HEK293T (cell line): ENCODE results near the gene HAS3.

ENCODE experiments used
- CTCF ChIA-PET: fragments of 350-600 bp; formaldehyde crosslinking; extraction: SDS; loops from one replicate; lab custom pipeline; 2021; ENCODE audit warnings: antibody characterized with exemption, inconsistent platforms; lab: Yijun Ruan, JAX
- POLR2A ChIA-PET: fragments of 350-600 bp; formaldehyde crosslinking; extraction: SDS; loops from one replicate; lab custom pipeline; 2020; ENCODE audit warnings: antibody characterized with exemption, inconsistent platforms; lab: Yijun Ruan, JAX
- DNase-seq: peaks from one replicate; pipeline ENCODE4 v3.0.0; 2012; ENCODE audit warnings: mixed read lengths; ENCODE audit errors: extremely low spot score
- ARNT ChIP-seq: fragments of 450-650 bp; IDR thresholded peaks from 2 replicates; pipeline ENCODE4 v1.6.1; 2017; ENCODE audit warnings: mild to moderate bottlenecking
- BHLHE40 ChIP-seq: fragments of 450-650 bp; IDR thresholded peaks from 2 replicates; pipeline ENCODE4 v1.6.1; 2016; ENCODE audit warnings: mild to moderate bottlenecking, moderate library complexity, borderline replicate concordance
- CTBP1 ChIP-seq: fragments of 450-650 bp; IDR thresholded peaks from 2 replicates; pipeline ENCODE4 v1.6.1; 2016; ENCODE audit warnings: borderline replicate concordance
- ELF4 ChIP-seq: fragments of 450-650 bp; IDR thresholded peaks from 2 replicates; pipeline ENCODE4 v1.6.1; 2017; ENCODE audit warnings: antibody characterized with exemption
- FOXA1 ChIP-seq: fragments of 450-650 bp; IDR thresholded peaks from 2 replicates; pipeline ENCODE4 v1.6.1; 2016; ENCODE audit warnings: mild to moderate bottlenecking
- FOXK2 ChIP-seq: fragments of 450-650 bp; IDR thresholded peaks from 2 replicates; pipeline ENCODE4 v1.6.1; 2016; ENCODE audit warnings: mild to moderate bottlenecking
- FOXM1 ChIP-seq: fragments of 450-650 bp; IDR thresholded peaks from 2 replicates; pipeline ENCODE4 v1.6.1; 2017; ENCODE audit warnings: mild to moderate bottlenecking, borderline replicate concordance
- HDGF ChIP-seq: fragments of 450-650 bp; IDR thresholded peaks from 2 replicates; pipeline ENCODE4 v1.6.1; 2017; ENCODE audit warnings: antibody characterized with exemption, borderline replicate concordance
- L3MBTL2 ChIP-seq: fragments of 450-650 bp; conservative IDR thresholded peaks from 2 replicates; pipeline ENCODE4 v1.6.1; 2016; ENCODE audit warnings: mild to moderate bottlenecking
- LEF1 ChIP-seq: fragments of 450-650 bp; IDR thresholded peaks from 2 replicates; pipeline ENCODE4 v1.6.1; 2017; ENCODE audit warnings: mild to moderate bottlenecking, borderline replicate concordance
- NFRKB ChIP-seq: fragments of 450-650 bp; IDR thresholded peaks from 2 replicates; pipeline ENCODE4 v1.6.1; 2016; ENCODE audit warnings: mild to moderate bottlenecking, moderate library complexity
- PKNOX1 ChIP-seq: fragments of 450-650 bp; IDR thresholded peaks from 2 replicates; pipeline ENCODE4 v1.6.1; 2016
- SP1 ChIP-seq: fragments of 450-650 bp; IDR thresholded peaks from 2 replicates; pipeline ENCODE4 v1.6.1; 2017
- SUZ12 ChIP-seq: fragments of 450-650 bp; IDR thresholded peaks from 2 replicates; pipeline ENCODE4 v1.6.1; 2016; ENCODE audit warnings: mild to moderate bottlenecking
- TARDBP ChIP-seq: fragments of 450-650 bp; IDR thresholded peaks from 2 replicates; pipeline ENCODE4 v1.6.1; 2016
- ZNF384 ChIP-seq: fragments of 450-650 bp; IDR thresholded peaks from 2 replicates; pipeline ENCODE4 v1.6.1; 2016

Gene HAS3

GRCh38 chr16:69079697-69080096 is 25.8 kb upstream of the HAS3 start:
- TF ChIP-seq L3MBTL2 (no peak), FOXA1 (no peak), FOXK2 (no peak), FOXM1 (no peak), LEF1 (no peak), BHLHE40 (no peak), NFRKB (no peak), CTBP1 (no peak), SP1 (no peak), ARNT (no peak), TARDBP (no peak), HDGF (no peak), ELF4 (no peak), SUZ12 (no peak), ZNF384 (no peak), PKNOX1 (no peak)
- ChIA-PET CTCF (no interaction called here), POLR2A (no interaction called here)
- no peak for DNase-seq

- ChIA-PET POLR2A (no interaction called here), CTCF (no interaction called here)
- DNase-seq: no peak
- TF ChIP-seq ARNT (no peak), L3MBTL2 (no peak), ELF4 (no peak), SUZ12 (no peak), ZNF384 (no peak), FOXA1 (no peak), LEF1 (no peak), FOXK2 (no peak), NFRKB (no peak), BHLHE40 (no peak), HDGF (no peak), FOXM1 (no peak), TARDBP (no peak), SP1 (no peak), CTBP1 (no peak), PKNOX1 (no peak)
Observed at GRCh38 chr16:69083306-69083941, 22.0 kb upstream of the HAS3 start.

GRCh38 chr16:69084289-69084688 is 21.2 kb upstream of the HAS3 start:
- ChIA-PET CTCF (no interaction called here), POLR2A (no interaction called here)
- no peak for TF ChIP-seq ARNT
- no peak for TF ChIP-seq NFRKB
- no peak for TF ChIP-seq LEF1
- no peak for TF ChIP-seq ZNF384
- no peak for TF ChIP-seq CTBP1
- no peak for TF ChIP-seq PKNOX1
- no peak for TF ChIP-seq HDGF
- no peak for TF ChIP-seq SUZ12
- TF ChIP-seq FOXM1: no peak
- TF ChIP-seq ELF4: no peak
- TF ChIP-seq FOXK2: no peak
- TF ChIP-seq TARDBP: no peak
- TF ChIP-seq FOXA1: no peak
- no peak for TF ChIP-seq BHLHE40
- no peak for TF ChIP-seq SP1
- no peak for TF ChIP-seq L3MBTL2

GRCh38 chr16:69085032-69085695 is 20.3 kb upstream of the HAS3 start:
- ChIA-PET CTCF (interaction anchor here (0.5 to 0.6 kb wide), 2 partner anchors 85 to 361 kb away, joined by 3 read pairs; no protein-coding TSS in a partner anchor), POLR2A (no interaction called here)
- no peak for DNase-seq
- TF ChIP-seq FOXK2 (no peak), TARDBP (no peak), ZNF384 (no peak), SUZ12 (no peak), FOXA1 (no peak), BHLHE40 (no peak), NFRKB (no peak), LEF1 (no peak), PKNOX1 (no peak), ARNT (no peak), SP1 (no peak), L3MBTL2 (no peak), FOXM1 (no peak), ELF4 (no peak), CTBP1 (no peak), HDGF (no peak)

More at GRCh38 chr16:69084289-69084688, 21.2 kb upstream of the HAS3 start:
- no peak for DNase-seq

- ChIA-PET POLR2A (no interaction called here), CTCF (no interaction called here)
- no peak for TF ChIP-seq ARNT
- no peak for TF ChIP-seq NFRKB
- no peak for TF ChIP-seq FOXA1
- TF ChIP-seq SP1: no peak
- no peak for DNase-seq
Observed at GRCh38 chr16:69087161-69087581, 18.3 kb upstream of the HAS3 start.
